ENCODE data around the gene SLC39A12.

Gene SLC39A12

DNA sequence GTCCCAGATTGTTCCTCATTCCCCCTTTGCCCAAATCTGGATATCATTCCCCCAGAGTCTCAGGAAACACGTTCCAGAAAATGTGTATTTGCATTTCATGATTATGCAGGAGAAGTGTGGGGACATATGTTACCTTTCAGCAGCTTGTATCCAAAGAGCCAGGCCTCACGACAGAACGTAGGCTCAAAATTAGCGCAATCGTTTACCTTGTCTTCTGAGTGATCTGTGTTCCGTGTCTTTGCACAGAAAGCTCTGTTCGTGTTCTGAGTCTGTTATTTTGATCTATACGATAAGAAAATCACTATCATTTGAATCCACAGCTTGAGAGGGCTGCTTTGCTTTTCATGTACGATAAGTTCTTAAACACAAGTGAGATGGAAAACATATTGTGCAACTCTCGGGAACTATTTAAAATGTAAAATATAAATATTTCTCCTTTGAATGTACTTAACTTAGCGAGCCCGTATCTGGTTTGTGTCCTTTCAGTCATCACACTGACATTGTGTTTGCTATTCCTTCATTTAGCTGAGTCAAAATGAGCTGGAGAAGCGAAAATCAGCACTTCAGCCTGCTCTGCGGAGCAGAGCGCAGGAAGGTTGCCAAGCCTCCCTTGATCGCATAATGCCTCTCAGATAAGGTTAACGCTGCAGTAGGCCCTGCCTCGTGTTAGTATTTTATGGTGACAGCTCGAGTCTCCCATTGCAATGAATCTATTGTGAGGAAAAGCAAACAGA lies 108.3 kb downstream of the SLC39A12 start:
- no peak for DNase-seq

DNA sequence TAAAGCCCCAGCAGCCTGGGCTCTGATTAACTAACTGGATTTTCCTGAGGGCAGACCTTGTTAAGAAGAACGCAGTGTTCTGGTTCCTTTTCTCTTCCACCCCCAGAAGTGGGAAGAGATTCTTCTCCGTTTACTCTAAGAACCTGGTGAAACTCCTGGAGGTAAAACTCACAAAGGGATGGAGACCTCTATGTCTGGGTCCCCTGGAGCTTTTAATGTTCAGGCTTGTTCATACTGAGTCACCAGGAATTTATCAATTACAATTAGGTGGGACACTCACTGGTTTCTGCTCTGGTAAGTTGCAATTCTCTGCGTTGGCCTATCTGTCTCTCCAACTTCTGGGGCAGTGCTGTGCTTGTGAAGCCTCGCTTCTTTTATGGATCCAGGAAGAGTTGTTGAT lies 115.2 kb downstream of the SLC39A12 start:
- DNase-seq, result no peak

DNA sequence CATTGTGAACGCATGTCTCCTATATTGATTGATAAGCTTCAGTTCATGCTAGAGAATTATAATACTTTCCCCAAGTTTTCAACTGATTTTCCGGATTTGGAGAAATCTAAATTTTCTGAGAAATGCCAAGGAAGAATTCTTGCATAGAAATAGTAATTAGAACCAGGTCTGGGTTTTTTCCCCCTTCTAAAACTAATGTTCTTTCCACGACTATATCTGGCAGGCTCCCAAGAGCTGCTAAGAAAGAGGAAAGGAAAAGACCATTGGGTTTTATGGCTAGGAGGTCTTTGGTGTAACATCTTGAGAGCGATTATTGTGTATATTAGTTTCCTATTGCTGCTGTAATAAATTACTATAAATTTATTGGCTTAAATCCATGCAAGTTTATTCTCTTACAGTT lies 116.7 kb downstream of the SLC39A12 start:
- DNase-seq, result no peak

DNA sequence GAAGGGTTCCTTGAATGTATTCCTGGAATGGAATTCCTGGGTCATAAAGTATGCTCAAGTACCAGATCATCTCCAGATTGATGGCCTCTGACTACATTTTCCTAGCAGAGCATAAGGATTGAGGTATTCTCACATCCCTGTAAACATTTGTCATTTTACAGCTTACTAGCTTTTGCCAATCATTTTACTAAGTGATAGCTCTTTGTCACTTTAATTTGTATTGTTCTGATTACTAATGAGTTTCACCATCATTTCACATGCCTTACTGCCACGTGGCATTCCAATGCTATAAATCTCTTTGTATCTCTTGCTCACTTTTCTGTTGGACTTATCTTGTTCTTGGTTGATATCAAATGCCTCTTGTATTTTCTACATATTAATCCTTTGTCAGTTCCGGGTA lies 119.9 kb downstream of the SLC39A12 start:
- no peak for DNase-seq

DNA sequence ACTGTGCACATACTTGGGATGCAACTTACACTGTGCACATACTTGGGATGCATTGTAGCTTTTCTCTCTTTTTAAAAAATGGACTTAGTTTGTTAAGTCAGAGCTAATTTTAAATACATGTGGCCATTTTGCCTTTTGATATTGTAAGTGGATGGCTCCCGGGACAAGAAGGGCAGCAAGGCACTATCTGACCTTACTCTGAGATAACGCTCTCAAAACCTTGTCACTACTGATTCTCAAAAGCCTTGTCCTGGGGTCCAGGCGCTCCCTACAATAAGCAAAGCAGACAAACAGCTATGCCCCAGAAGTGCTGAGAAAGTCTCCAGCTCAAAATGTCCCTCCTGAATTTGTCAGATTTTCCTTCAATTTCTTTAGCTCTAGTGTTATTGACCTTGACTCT lies 121.6 kb downstream of the SLC39A12 start:
- DNase-seq, result no peak

DNA sequence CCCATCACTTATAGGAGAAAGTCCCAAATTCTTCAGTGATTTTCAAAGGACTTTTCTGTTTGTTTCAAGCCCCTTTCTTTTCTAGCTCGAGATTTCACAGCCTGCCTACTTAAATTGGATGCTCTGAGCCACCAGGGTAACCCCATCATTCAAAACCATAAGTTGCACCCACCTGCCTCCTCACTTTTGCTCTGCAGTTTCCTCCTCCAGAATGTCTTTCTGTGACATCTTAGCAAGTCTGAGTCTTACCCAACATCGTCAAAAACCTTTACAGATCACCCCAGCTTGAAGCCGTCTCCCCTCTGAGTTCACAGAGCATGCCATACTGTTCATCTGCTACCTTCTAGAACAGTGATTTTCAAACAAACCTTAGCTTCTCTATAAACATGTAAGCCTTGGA lies 124.2 kb downstream of the SLC39A12 start:
- DNase-seq, result no peak

DNA sequence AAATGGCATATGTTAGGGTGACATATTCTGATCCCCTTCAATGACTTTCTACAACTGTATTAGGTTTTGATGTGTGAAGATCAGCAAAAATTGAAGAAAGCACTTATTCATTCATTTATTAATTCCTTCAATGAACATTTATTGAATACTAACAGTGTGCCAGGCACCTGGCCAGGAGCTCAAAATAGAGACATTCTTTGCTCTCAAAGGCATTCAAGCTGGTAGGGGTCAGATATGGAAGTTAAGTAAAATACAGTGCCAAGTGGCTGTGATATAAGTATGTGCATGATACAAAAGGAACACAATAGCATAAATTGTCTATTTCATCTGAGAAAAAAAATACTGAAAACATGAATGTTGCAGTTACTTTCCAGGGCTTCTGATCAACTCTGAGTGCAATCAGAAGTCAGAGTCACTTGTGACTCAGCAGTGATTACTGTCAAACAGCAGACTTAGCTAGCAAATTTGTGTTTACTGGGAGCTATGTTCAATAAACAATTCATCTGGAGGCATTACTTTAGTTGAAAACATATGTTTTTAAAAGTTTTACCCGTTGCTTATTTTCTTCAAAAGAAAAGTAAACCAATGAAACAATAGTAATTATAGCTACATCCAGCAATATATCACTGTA lies 128.1 kb downstream of the SLC39A12 start:
- DNase-seq, result no peak

DNA sequence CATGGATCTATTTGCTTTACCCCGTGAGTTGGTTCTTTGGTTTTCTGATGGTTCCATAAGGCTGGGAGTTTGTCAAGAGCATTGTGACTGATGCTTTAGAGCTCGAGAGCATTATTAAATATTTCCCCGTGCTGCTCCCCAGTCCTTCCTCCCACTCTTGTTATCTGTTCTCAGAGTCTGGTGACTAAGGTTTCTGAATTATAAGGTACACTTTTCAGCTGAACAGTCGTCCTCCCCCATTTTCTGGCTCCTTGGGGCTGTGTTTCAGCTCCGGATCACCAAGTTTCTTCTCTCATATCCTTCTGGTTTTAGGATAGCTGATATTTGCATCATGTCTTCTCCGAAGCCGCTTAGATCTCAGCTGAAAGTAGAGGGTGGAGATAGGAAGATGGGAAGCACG lies 130.7 kb downstream of the SLC39A12 start:
- DNase-seq, result no peak

DNA sequence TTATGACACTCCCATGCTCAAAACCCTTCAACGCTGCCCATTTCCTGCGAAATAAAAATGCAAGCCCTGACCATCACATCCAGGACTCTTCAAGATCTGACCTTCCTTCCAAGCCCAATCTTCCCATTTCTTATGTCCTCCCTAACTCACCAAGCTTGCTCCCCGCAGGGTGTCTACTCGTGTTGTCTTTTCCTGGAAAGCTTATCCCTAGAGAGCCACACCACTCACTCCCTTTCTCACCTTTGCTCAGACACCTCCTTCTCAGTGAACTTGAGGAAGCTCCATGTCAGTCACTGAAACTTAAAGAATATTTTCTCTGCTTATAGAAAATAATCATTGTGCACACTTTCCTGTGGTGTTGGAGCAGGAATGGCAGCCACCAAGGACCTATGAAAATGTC lies 134.1 kb downstream of the SLC39A12 start:
- DNase-seq, result no peak

DNA sequence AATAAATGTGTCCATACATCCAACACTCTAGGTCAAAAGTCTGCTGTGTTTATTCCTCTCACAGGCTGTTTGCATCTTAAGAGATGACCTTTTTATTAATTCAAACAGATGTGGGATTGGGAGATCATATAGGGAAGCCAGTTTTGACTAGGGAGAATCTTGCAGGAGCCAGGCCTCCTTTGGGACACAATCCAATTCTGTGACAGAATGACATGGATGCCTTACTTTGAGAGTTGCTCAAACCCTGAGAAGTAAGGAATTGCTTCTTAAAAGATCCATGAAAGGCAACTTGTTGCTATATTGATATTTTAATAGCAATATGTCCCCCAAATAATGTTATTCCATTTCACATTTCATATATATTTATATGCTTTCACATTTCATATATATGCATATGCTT lies 135.0 kb downstream of the SLC39A12 start:
- no peak for DNase-seq

DNA sequence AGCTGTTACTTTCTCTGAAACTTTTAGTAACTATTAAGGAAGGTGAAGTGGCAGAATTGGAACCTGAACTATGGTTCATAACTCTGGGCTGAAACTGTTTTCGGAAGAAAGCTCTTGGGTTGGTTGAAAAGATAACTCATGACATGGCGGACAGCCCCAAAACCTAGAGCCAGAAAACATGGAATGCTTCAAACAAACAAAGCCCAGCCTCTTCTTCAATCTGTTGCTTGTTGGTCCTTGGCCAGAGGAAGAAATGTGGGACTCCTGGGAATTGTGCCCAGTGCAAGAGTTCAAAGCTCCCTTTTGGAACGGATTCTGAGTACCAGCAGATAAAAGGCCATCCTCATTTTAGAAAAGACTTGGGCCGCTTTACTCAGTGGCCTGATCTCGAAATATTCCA lies 135.6 kb downstream of the SLC39A12 start:
- DNase-seq, result no peak
